ENCODE results near the gene ZC3H12A.
A peak's percentile ranks its signal among the peaks of the same experiment; 100 is the strongest.

ZC3H12A gene

GRCh38 chr1:37472994-37473393 is 1.4 kb upstream of the ZC3H12A start:
- no peak overlapping the region for H3K4me3 ChIP-seq (ENCODE audit: control insufficient read depth, low read depth, low read length)
- no peak for TF ChIP-seq CTCF (conservative IDR thresholded peaks at IDR 0.05; ENCODE audit: control insufficient read depth, insufficient read depth, low read depth, low read length)
- no peak for DNase-seq (ENCODE audit: low read depth)

- no peak for TF ChIP-seq CTCF (conservative IDR thresholded peaks at IDR 0.05; ENCODE audit: control insufficient read depth, insufficient read depth, low read depth, low read length)
- DNase-seq (ENCODE audit: low read depth): no peak
- H3K4me3 ChIP-seq (ENCODE audit: control insufficient read depth, low read depth, low read length): peak overlapping the region; percentile 66
Measured at GRCh38 chr1:37473431-37474045, 842 bp upstream of the ZC3H12A start.

- H3K4me3 ChIP-seq (ENCODE audit: control insufficient read depth, low read depth, low read length): peak overlapping the region; percentile 66
- TF ChIP-seq CTCF (conservative IDR thresholded peaks at IDR 0.05; ENCODE audit: control insufficient read depth, insufficient read depth, low read depth, low read length): no peak
- peak; percentile 32 for DNase-seq (ENCODE audit: low read depth)
Measured at GRCh38 chr1:37474697-37475379, 458 bp downstream of the ZC3H12A start.

GRCh38 chr1:37475380-37476086 is 1.2 kb downstream of the ZC3H12A start:
- peak overlapping the region; percentile 66 for H3K4me3 ChIP-seq (ENCODE audit: control insufficient read depth, low read depth, low read length)
- no peak for DNase-seq (ENCODE audit: low read depth)
- no peak for TF ChIP-seq CTCF (conservative IDR thresholded peaks at IDR 0.05; ENCODE audit: control insufficient read depth, insufficient read depth, low read depth, low read length)

- DNase-seq (ENCODE audit: low read depth): no peak
- TF ChIP-seq CTCF (conservative IDR thresholded peaks at IDR 0.05; ENCODE audit: control insufficient read depth, insufficient read depth, low read depth, low read length): no peak
- peak overlapping the region; percentile 66 for H3K4me3 ChIP-seq (ENCODE audit: control insufficient read depth, low read depth, low read length)
Measured at GRCh38 chr1:37476087-37476452, 1.7 kb downstream of the ZC3H12A start.

GRCh38 chr1:37476460-37477197 is 2.2 kb downstream of the ZC3H12A start:
- H3K4me3 ChIP-seq (ENCODE audit: control insufficient read depth, low read depth, low read length): peak overlapping the region; percentile 66
- peak; percentile 96 for DNase-seq (ENCODE audit: low read depth)

More at GRCh38 chr1:37476460-37477197, 2.2 kb downstream of the ZC3H12A start:
- TF ChIP-seq CTCF (conservative IDR thresholded peaks at IDR 0.05; ENCODE audit: control insufficient read depth, insufficient read depth, low read depth, low read length): no peak

Data from fibroblast of mammary gland (primary cell).